ENCODE results near the gene FAM234B.
"Not testable (repeated sequence)": the region's sequence is repeated elsewhere in the genome, so short reads cannot be mapped to it uniquely, and the experiment has no call there.

Gene FAM234B

GRCh38 chr12:13011098-13011497, 33.1 kb upstream of the FAM234B start:
- in situ Hi-C loops (cut with HindIII; ENCODE audit: low sequenced_read_pairs) = no loop called here

DNA sequence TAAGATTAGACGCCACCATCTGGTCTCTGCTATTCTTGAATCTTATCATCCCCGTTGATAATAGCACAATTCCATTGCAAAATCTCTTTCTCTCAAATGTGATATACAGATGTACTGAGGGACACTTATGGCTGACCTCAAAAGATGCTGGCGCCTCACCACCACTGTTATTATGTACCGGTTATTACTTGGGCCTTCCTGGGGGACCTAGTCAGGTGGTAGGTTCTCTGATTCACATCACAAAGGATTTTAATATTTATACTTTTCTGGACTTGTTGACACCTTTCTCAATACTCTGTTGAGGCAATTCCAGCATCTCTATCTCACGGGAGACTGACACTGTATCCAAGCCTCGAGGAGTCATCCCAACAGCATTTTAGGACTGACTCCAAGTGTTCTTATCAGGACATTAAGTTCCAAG, 21.3 kb upstream of the FAM234B start:
- in situ Hi-C loops (cut with HindIII; ENCODE audit: low sequenced_read_pairs) = no loop called here

- in situ Hi-C loops (cut with HindIII; ENCODE audit: low sequenced_read_pairs) = no loop called here
Measured at GRCh38 chr12:13023811-13024530, 20.2 kb upstream of the FAM234B start.

GRCh38 chr12:13024531-13024916, 19.7 kb upstream of the FAM234B start:
- in situ Hi-C loops (cut with HindIII; ENCODE audit: low sequenced_read_pairs) = no loop called here

- in situ Hi-C loops (cut with HindIII; ENCODE audit: low sequenced_read_pairs) = no loop called here
Measured at GRCh38 chr12:13026286-13026685, 17.9 kb upstream of the FAM234B start.

DNA sequence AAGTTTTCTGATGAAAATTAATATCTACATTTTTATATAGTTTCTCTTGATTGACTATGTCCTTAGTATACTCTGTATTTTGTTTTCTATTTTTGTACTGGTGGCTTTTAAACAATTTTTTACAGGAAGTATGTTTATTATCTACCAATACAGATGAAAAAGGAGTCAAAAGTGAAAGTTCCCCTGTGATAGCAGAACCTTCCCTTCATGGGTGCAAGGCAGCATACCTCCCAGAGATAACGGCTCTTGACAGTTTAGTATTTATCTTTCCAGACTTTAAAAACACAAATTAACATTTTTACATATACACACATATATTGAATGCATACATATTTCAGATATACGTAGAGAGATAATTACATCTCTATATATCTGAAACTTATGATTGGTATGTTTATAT, 17.1 kb upstream of the FAM234B start:
- in situ Hi-C loops (cut with HindIII; ENCODE audit: low sequenced_read_pairs) = no loop called here

- in situ Hi-C loops (cut with HindIII; ENCODE audit: low sequenced_read_pairs) = no loop called here
Measured at GRCh38 chr12:13027508-13027907, 16.7 kb upstream of the FAM234B start.

DNA sequence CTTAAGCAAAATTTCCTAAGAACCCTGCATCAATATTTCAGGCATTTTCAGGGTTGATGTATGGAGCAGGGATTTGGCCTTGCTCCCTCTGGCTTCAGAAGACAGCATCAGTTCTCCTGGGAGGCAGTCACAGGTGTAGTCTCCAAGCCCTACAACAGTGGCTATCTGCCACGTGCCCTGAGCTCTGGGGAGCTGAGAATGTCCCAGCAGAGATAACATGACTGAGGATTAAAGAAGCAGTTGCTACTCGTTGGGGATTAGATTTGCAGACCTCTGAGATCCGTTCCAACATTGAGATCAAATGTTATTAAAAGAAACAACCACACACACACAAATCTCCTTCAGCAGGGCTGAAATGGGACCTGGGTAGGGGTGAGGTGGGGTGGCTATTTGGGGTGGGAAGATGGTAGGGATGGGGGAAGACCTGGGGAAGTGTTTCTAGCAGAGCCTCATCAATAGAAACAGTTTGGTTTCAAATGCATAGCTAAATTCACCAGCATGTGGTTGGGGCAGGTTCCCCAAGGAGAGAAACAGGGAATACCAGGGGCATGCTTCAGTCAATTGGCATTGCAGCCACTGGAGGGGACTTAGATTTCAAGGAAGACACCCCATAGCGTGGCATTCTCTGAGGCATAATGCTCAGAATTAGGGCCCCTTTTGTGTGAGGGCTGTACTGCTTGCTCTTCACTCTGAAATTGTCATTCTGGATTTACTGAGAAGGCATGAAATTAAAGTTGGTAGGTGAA, 15.2 kb upstream of the FAM234B start:
- in situ Hi-C loops (cut with HindIII; ENCODE audit: low sequenced_read_pairs) = no loop called here

- in situ Hi-C loops (cut with HindIII; ENCODE audit: low sequenced_read_pairs) = no loop called here
Measured at GRCh38 chr12:13030541-13031291, 13.5 kb upstream of the FAM234B start.

DNA sequence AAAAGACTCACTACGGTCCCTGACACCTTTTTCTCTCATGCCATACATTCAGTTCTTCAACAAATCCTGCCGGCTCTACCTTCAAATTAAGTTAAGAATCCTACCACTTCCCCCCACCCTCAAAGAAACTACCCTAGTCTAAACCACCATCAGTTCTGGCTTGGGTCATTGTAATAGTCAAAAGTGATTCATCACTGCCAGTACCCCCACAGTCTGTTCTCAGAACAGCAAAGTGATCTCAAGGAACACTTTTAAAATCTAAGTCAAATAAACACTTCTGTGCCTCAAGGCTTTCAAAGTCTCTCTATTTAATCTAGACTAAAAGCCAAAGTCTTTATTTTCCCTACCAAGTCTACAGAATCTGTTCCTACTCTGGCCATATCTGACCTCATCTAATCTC, 12.0 kb upstream of the FAM234B start:
- in situ Hi-C loops (cut with HindIII; ENCODE audit: low sequenced_read_pairs) = no loop called here

DNA sequence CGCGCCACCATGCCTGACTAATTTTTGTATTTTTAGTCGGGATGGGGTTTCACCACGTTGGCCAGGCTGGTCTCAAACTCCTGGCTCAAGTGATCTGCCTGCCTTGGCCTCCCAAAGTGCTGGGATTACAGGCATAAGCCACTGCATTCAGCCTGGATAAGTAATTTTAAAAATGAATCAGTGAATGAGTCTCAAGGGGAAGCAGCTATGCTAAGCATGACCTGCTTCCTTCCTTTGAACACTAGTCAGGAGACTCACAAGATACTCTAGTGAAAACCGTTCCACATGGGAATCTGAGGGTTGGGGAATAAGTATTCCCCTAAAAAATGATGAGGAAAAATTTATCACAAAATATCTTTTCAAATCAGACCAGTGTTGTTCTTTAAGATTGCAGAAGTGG, 10.7 kb upstream of the FAM234B start:
- in situ Hi-C loops (cut with HindIII; ENCODE audit: low sequenced_read_pairs) = no loop called here

- in situ Hi-C loops (cut with HindIII; ENCODE audit: low sequenced_read_pairs) = not testable (repeated sequence)
Measured at GRCh38 chr12:13035335-13035734, 8.8 kb upstream of the FAM234B start.

DNA sequence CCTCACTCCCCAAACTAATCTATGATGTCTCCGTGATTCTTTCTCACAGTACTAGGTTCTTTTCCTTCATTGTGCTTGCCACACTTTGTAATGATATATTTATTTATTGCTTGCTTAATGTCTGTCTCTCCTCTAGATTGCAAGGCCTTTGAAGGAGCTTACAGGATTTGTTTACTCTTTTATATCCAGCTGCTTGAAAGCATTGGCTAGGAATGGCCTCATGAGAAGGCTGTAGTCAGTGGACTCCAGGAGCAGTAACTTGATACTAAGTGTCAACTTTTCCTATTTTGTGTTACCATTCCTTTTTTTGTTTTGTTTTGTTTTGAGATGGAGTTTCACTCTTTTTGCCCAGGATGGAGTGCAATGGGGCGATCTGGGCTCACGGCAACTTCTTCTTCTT, 7.3 kb upstream of the FAM234B start:
- in situ Hi-C loops (cut with HindIII; ENCODE audit: low sequenced_read_pairs) = no loop called here

- in situ Hi-C loops (cut with HindIII; ENCODE audit: low sequenced_read_pairs) = no loop called here
Measured at GRCh38 chr12:13038491-13039161, 5.6 kb upstream of the FAM234B start.

DNA sequence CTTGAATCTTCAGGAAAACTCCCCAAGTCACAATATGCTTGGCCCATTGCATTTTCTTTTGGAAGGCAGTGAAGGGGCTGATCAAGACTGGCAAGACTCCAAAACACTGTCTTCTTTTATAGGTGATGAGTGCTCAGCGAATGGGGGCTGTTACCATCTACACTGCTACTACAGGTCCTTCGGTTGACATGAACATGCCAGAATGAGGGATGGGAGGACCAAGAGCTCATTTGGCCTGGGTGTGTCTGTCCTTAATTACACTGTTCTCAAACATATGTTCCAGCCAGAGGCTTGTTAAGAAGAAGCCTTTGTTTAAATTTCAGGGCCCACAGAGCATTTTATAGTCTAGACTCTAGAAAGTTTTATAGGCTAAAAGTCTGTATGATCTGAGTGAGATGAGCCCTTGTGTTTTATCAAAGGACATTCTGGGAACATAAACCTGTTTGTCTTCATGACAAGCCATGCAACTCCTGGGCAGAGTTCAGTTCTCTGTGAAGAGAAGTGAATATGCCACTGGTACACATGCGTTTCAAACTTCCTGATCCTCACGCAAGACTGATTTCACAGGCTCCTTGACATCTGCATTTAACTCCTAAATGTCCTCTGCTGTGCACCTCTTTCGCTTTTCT, 4.7 kb upstream of the FAM234B start:
- in situ Hi-C loops (cut with HindIII; ENCODE audit: low sequenced_read_pairs) = no loop called here

GRCh38 chr12:13041224-13041623, 3.0 kb upstream of the FAM234B start:
- in situ Hi-C loops (cut with HindIII; ENCODE audit: low sequenced_read_pairs) = no loop called here

DNA sequence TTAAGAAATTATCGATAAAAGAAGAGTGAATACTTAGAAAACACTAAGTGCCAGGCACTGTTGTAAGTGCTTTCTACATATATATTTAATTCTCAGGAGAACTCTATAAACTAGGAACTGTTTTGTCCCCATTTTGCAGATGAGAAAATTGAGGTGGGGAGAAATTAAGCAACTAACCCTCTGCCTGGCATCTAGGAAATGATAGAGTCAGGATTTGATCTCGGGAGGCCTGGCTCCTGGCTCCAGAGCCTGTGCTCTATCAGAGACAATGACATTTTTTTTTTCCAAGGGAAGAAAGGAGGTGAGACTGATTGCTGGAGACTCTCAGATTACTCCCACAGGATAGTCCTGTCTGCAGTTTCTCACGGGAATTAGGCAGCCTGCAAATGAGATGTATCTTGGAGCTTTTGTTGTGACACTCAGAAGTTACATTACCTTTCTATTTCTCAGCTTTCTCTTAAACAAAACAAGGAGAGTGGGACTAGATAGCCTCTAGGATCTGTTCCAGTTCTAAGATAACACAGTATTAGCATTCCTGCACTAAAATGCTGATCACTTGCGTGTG, 1.4 kb upstream of the FAM234B start:
- in situ Hi-C loops (cut with HindIII; ENCODE audit: low sequenced_read_pairs) = no loop called here

- in situ Hi-C loops (cut with HindIII; ENCODE audit: low sequenced_read_pairs) = no loop called here
Measured at GRCh38 chr12:13044906-13045299, 722 bp downstream of the FAM234B start.

- in situ Hi-C loops (cut with HindIII; ENCODE audit: low sequenced_read_pairs) = no loop called here
Measured at GRCh38 chr12:13045816-13046215, 1.6 kb downstream of the FAM234B start.

DNA sequence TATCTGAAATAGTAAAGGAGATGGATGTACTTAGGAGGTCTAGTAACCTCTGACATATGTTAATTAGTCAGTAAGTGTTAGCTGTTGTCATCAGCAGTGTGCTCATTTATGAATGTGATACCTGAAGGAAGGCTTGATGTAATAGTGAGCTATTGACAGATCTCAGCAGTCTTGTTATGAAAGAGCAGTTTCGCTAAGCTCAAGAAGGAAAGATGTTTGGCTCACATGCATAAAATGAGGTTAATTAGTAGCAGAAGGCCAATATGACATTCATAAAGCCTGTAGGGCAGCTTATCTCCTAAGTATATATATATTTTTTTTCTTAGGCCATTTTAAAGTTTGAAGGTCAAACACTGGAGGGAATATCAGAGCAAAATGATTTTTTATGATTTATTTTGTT, 2.8 kb downstream of the FAM234B start:
- in situ Hi-C loops (cut with HindIII; ENCODE audit: low sequenced_read_pairs) = no loop called here

Measured in DLD1 (cell line).